Loucy (cell line): ENCODE measurements around the gene ERCC1.
A peak's percentile ranks its signal among the peaks of the same experiment; 100 is the strongest.

ENCODE experiments used
- H2AFZ ChIP-seq: fragments of 200-600 bp; sonication (generic); 2 replicates; pipeline ENCODE4 v1.6.0; 2016; ENCODE audit warnings: antibody characterized with exemption, mild to moderate bottlenecking, low read length, moderate library complexity
- H3F3A ChIP-seq: fragments of 200-600 bp; 2 replicates; pipeline ENCODE4 v1.6.0; 2016; ENCODE audit warnings: antibody characterized with exemption, low read depth, mild to moderate bottlenecking
- H3K27me3 ChIP-seq: fragments of 200-600 bp; sonication (generic); 2 replicates; pipeline ENCODE4 v1.6.1; 2014; ENCODE audit warnings: low read length, mild to moderate bottlenecking; ENCODE audit not compliant: insufficient read depth, poor library complexity, severe bottlenecking
- H3K36me3 ChIP-seq: fragments of 200-600 bp; sonication (generic); 2 replicates; pipeline ENCODE4 v1.6.1; 2016; ENCODE audit warnings: low read length; ENCODE audit not compliant: insufficient read depth
- H3K4me1 ChIP-seq: fragments of 200-600 bp; sonication (generic); 2 replicates; pipeline ENCODE4 v1.5.1; 2014; ENCODE audit warnings: low read length, mild to moderate bottlenecking; ENCODE audit not compliant: insufficient read depth, poor library complexity, severe bottlenecking
- H3K4me2 ChIP-seq: fragments of 200-600 bp; sonication (generic); 2 replicates; pipeline ENCODE4 v1.6.0; 2014; ENCODE audit warnings: antibody characterized with exemption, low read length, low read depth, mild to moderate bottlenecking; ENCODE audit not compliant: poor library complexity, severe bottlenecking
- H3K4me3 ChIP-seq: fragments of 200-600 bp; sonication (generic); 2 replicates; pipeline ENCODE4 v1.5.1; 2014; ENCODE audit warnings: low read length, mild to moderate bottlenecking, mixed read lengths; ENCODE audit not compliant: poor library complexity, severe bottlenecking
- H3K79me2 ChIP-seq: fragments of 200-600 bp; sonication (generic); 2 replicates; pipeline ENCODE4 v1.6.1; 2014; ENCODE audit warnings: low read length; ENCODE audit not compliant: insufficient read depth
- H3K9ac ChIP-seq: fragments of 200-600 bp; sonication (generic); 2 replicates; pipeline ENCODE4 v1.6.0; 2014; ENCODE audit warnings: mild to moderate bottlenecking, low read depth, low read length, moderate library complexity; ENCODE audit not compliant: poor library complexity, severe bottlenecking
- H3K9me2 ChIP-seq: fragments of 200-600 bp; sonication (generic); replicated peaks from 2 replicates; pipeline ENCODE4 v1.6.1; 2016; ENCODE audit warnings: low read depth, low read length, mixed read lengths
- H3K9me3 ChIP-seq: fragments of 200-600 bp; sonication (generic); 2 replicates; pipeline ENCODE4 v1.6.1; 2014; ENCODE audit warnings: mild to moderate bottlenecking, antibody characterized with exemption, low read length, low read depth; ENCODE audit not compliant: insufficient read depth
- H4K20me1 ChIP-seq: fragments of 200-600 bp; sonication (generic); 2 replicates; pipeline ENCODE4 v1.6.0; 2014; ENCODE audit warnings: antibody characterized with exemption, low read length, mild to moderate bottlenecking; ENCODE audit not compliant: insufficient read depth, poor library complexity, severe bottlenecking
- CTCF ChIP-seq: fragments of 200-600 bp; sonication (generic); conservative IDR thresholded peaks from 2 replicates; pipeline ENCODE4 v1.5.1; 2014; ENCODE audit warnings: mild to moderate bottlenecking, antibody characterized with exemption, low read length
- EZH2phosphoT487 ChIP-seq: fragments of 200-600 bp; IDR thresholded peaks from 2 replicates; pipeline ENCODE4 v1.6.1; 2018; ENCODE audit warnings: antibody characterized with exemption, mild to moderate bottlenecking, moderate library complexity, borderline replicate concordance

ERCC1 gene

GRCh38 chr19:45451131-45451849 lies 27.6 kb upstream of the ERCC1 start:
- no peaks in the 10 kb centered on the region for H3K9me2 ChIP-seq
- H2AFZ ChIP-seq, result peak overlapping the region; percentile 91
- peaks cover 7% of the 10 kb centered on the region; the same call in 1 of the 2 replicates for H3F3A ChIP-seq
- no peaks in the 10 kb centered on the region for H3K36me3 ChIP-seq
- no peaks in the 10 kb centered on the region for H4K20me1 ChIP-seq
- H3K9me3 ChIP-seq, result no peaks in the 10 kb centered on the region
- peak overlapping the region; percentile 44 for H3K9ac ChIP-seq
- H3K27me3 ChIP-seq, result no peaks in the 10 kb centered on the region
- peaks cover 22% of the 10 kb centered on the region for H3K4me1 ChIP-seq
- no peaks in the 10 kb centered on the region for H3K79me2 ChIP-seq
- H3K4me2 ChIP-seq, result peak overlapping the region; percentile 98
- H3K4me3 ChIP-seq, result peak overlapping the region; percentile 78
- no peak for TF ChIP-seq CTCF
- TF ChIP-seq EZH2phosphoT487, result no peak

- H3K4me2 ChIP-seq, result peak overlapping the region; percentile 98
- peaks cover 7% of the 10 kb centered on the region; the same call in 1 of the 2 replicates for H3F3A ChIP-seq
- H3K9me2 ChIP-seq, result no peaks in the 10 kb centered on the region
- H3K9me3 ChIP-seq, result no peaks in the 10 kb centered on the region
- H4K20me1 ChIP-seq, result no peaks in the 10 kb centered on the region
- peak overlapping the region; percentile 78 for H2AFZ ChIP-seq
- peaks cover 15% of the 10 kb centered on the region for H3K4me1 ChIP-seq
- peak overlapping the region; percentile 78 for H3K4me3 ChIP-seq
- no peaks in the 10 kb centered on the region for H3K36me3 ChIP-seq
- no peak for TF ChIP-seq CTCF
- TF ChIP-seq EZH2phosphoT487, result no peak
- H3K79me2 ChIP-seq, result no peaks in the 10 kb centered on the region
- no peaks in the 10 kb centered on the region for H3K27me3 ChIP-seq
- H3K9ac ChIP-seq, result peak overlapping the region; percentile 63
Measured at GRCh38 chr19:45450012-45450333, 26.3 kb upstream of the ERCC1 start.

- no peak for TF ChIP-seq EZH2phosphoT487
- no peak for TF ChIP-seq CTCF
- Histone ChIP-seq H3K9ac (no peak overlapping the region), H3K4me3 (no peak overlapping the region), H3K9me3 (no peaks in the 10 kb centered on the region), H3K4me1 (peaks cover 15% of the 10 kb centered on the region), H3K27me3 (no peaks in the 10 kb centered on the region), H3K4me2 (no peak overlapping the region), H3K9me2 (no peaks in the 10 kb centered on the region), H4K20me1 (no peaks in the 10 kb centered on the region), H3K79me2 (no peaks in the 10 kb centered on the region), H3F3A (peaks cover 7% of the 10 kb centered on the region; the same call in 1 of the 2 replicates), H2AFZ (no peak overlapping the region), H3K36me3 (no peaks in the 10 kb centered on the region)
Measured at GRCh38 chr19:45448887-45449299, 25.2 kb upstream of the ERCC1 start.
